Measurements from ENCODE around the gene CALML3. TPM values are rescaled to one million over a fixed set of nuclear protein-coding genes. Genes with fewer than 3 reads are reported as not detected.
A peak's percentile ranks its signal among the peaks of the same experiment; 100 is the strongest.

CALML3 gene
- total RNA-seq, 1 experiment from 2014 or later = not detected

- Histone ChIP-seq H4K20me1 (ENCODE audit: low read length) (no peaks in the 10 kb centered on the region), H3K79me2 (ENCODE audit: low read length) (no peaks in the 10 kb centered on the region), H3K27me3 (ENCODE audit: low read length) (no peaks in the 10 kb centered on the region), H3K9me2 (replicated peaks; ENCODE audit: low read length) (no peaks in the 10 kb centered on the region), H3K36me3 (ENCODE audit: low read depth, low read length) (no peaks in the 10 kb centered on the region), H3K4me3 (ENCODE audit: low read length) (no peak overlapping the region), H3K9me3 (ENCODE audit: low read length) (no peaks in the 10 kb centered on the region), H3F3A (ENCODE audit: low read length, unreplicated experiment) (peaks cover 6% of the 10 kb centered on the region), H3K9ac (ENCODE audit: low read length) (peak overlapping the region; percentile 58), H2AFZ (ENCODE audit: low read length) (no peak overlapping the region), H3K4me2 (ENCODE audit: low read length) (peak overlapping the region; percentile 40; the same call in 1 of the 2 replicates), H3K4me1 (ENCODE audit: insufficient read depth, low read length) (peaks cover 91% of the 10 kb centered on the region), H3K27ac (ENCODE audit: low read length) (peak overlapping the region; percentile 100)
- ChIA-PET POLR2A (ENCODE audit: unreplicated experiment) (interaction anchor here (0.5 to 1.8 kb wide), 5 partner anchors 61 to 115 kb away, joined by 3 to 13 read pairs (median 5); no protein-coding TSS in a partner anchor), CTCF (interaction anchor here (0.6 to 1.1 kb wide), 2 partner anchors 35 to 73 kb away, joined by 4 to 5 read pairs; no protein-coding TSS in a partner anchor)
- ATAC-seq (no peak), DNase-seq (no peak)
- intact Hi-C loops (cut with micrococcal nuclease) = loop anchor here (5.0 kb wide), 1 partner anchor 82 kb away; no protein-coding TSS in a partner anchor
- TF ChIP-seq EZH2 (IDR thresholded peaks at IDR 0.05; ENCODE audit: low read length, unreplicated experiment) (no peak), CTCF (conservative IDR thresholded peaks at IDR 0.05; ENCODE audit: low read depth, low read length) (no peak), EZH2phosphoT487 (IDR thresholded peaks at IDR 0.05; ENCODE audit: borderline replicate concordance, low read length) (no peak)
- BruUV-seq (replicated peaks) = no TSS peak
These were observed 24.9 kb downstream of the CALML3 start for GRCh38 chr10:5549462-5550249.

- intact Hi-C loops (cut with micrococcal nuclease) = no loop called here
- Histone ChIP-seq H4K20me1 (ENCODE audit: low read length) (no peaks in the 10 kb centered on the region), H3K4me2 (ENCODE audit: low read length) (no peak overlapping the region), H3K79me2 (ENCODE audit: low read length) (no peaks in the 10 kb centered on the region), H3K27me3 (ENCODE audit: low read length) (no peaks in the 10 kb centered on the region), H3K9me3 (ENCODE audit: low read length) (no peaks in the 10 kb centered on the region), H3K9ac (ENCODE audit: low read length) (no peak overlapping the region; the same call in 1 of the 2 replicates), H2AFZ (ENCODE audit: low read length) (no peak overlapping the region), H3F3A (ENCODE audit: low read length, unreplicated experiment) (peaks cover 6% of the 10 kb centered on the region), H3K4me3 (ENCODE audit: low read length) (no peak overlapping the region), H3K36me3 (ENCODE audit: low read depth, low read length) (no peaks in the 10 kb centered on the region), H3K27ac (ENCODE audit: low read length) (peak overlapping the region; percentile 100), H3K9me2 (replicated peaks; ENCODE audit: low read length) (no peaks in the 10 kb centered on the region), H3K4me1 (ENCODE audit: insufficient read depth, low read length) (peaks cover 85% of the 10 kb centered on the region)
- BruUV-seq (replicated peaks) = no TSS peak
- DNase-seq (no peak), ATAC-seq (no peak)
- CTCF ChIA-PET = interaction anchor here (1.1 kb wide), 1 partner anchor 72 kb away, joined by 5 read pairs; no protein-coding TSS in a partner anchor
- POLR2A ChIA-PET (ENCODE audit: unreplicated experiment) = interaction anchor here (0.9 kb wide), 1 partner anchor 104 kb away, joined by 3 read pairs; no protein-coding TSS in a partner anchor
- TF ChIP-seq EZH2phosphoT487 (IDR thresholded peaks at IDR 0.05; ENCODE audit: borderline replicate concordance, low read length) (no peak), EZH2 (IDR thresholded peaks at IDR 0.05; ENCODE audit: low read length, unreplicated experiment) (no peak), CTCF (conservative IDR thresholded peaks at IDR 0.05; ENCODE audit: low read depth, low read length) (no peak)
These were observed 25.4 kb downstream of the CALML3 start for GRCh38 chr10:5550250-5550545.

Measured in PC-3 (cell line).